Activated T-cell treated with anti-CD3 and anti-CD28 coated beads, Interleukin-2, amount 50 U/mL, for 72 hours (primary cell): ENCODE measurements around the gene COLEC12. TPM values are rescaled to one million over a fixed set of nuclear protein-coding genes. Genes with fewer than 3 reads are reported as not detected.
A peak's percentile ranks its signal among the peaks of the same experiment; 100 is the strongest.

Experiments used
- ATAC-seq, 2 donors: fragments of 150-1000 bp; cut with Tn5 transposase; replicated peaks in 1 of 2; 2 replicates each; pipeline ENCODE4 v1.10.0; 2021; ENCODE audit warnings: moderate library complexity in 2 of 2, mild to moderate bottlenecking in 1 of 2
- DNase-seq, 2 donors: peaks; one replicate each; pipeline ENCODE4 v3.0.0; 2021 to 2022; ENCODE audit warnings: mixed read lengths in 1 of 2
- H3K27ac Mint-ChIP-seq: one replicate; pipeline ENCODE4 v1.8.0; 2022; ENCODE audit warnings: mild to moderate bottlenecking, moderate library complexity, mixed read lengths
- H3K27me3 Mint-ChIP-seq: one replicate; pipeline ENCODE4 v1.8.0; 2022; ENCODE audit warnings: low read depth, mixed read lengths
- H3K36me3 Mint-ChIP-seq, 2 donors: one replicate each; pipeline ENCODE4 v1.8.0; 2022; ENCODE audit warnings: mixed read lengths in 2 of 2, mild to moderate bottlenecking in 1 of 2; ENCODE audit not compliant: insufficient read depth in 2 of 2
- H3K4me1 Mint-ChIP-seq: one replicate; pipeline ENCODE4 v1.8.0; 2022; ENCODE audit warnings: low read depth, mixed read lengths
- H3K4me3 Mint-ChIP-seq, 2 donors: one replicate each; pipeline ENCODE4 v1.8.0; 2022; ENCODE audit warnings: mild to moderate bottlenecking in 2 of 2, mixed read lengths in 2 of 2, moderate library complexity in 2 of 2
- H3K9me3 Mint-ChIP-seq, 2 donors: one replicate each; pipeline ENCODE4 v1.8.0; 2022; ENCODE audit warnings: mixed read lengths in 2 of 2
- total RNA-seq, 2 donors: library from RNA; stranded (reverse); gene quantifications; one replicate each; pipeline ENCODE4 v1.2.3, GENCODE V29; 2022

Gene COLEC12
- total RNA-seq, 2 donors from 2014 or later: 0.05 TPM; not detected in 1

- no peaks in the 10 kb centered on the region for H3K9me3 Mint-ChIP-seq
- DNase-seq: no peak
- ATAC-seq: no peak
- H3K27ac Mint-ChIP-seq: no peak overlapping the region
- no peak overlapping the region for H3K4me3 Mint-ChIP-seq
- H3K36me3 Mint-ChIP-seq: no peaks in the 10 kb centered on the region
- H3K4me1 Mint-ChIP-seq: no peaks in the 10 kb centered on the region
- no peaks in the 10 kb centered on the region for H3K27me3 Mint-ChIP-seq
These were observed 66.1 kb downstream of the COLEC12 start for GRCh38 chr18:434410-434809.

- Mint-ChIP-seq H3K4me1 (no peaks in the 10 kb centered on the region), H3K36me3 (no peaks in the 10 kb centered on the region), H3K27me3 (no peaks in the 10 kb centered on the region), H3K27ac (no peak overlapping the region), H3K4me3 (no peak overlapping the region), H3K9me3 (no peaks in the 10 kb centered on the region)
- no peak for ATAC-seq
- DNase-seq: no peak
These were observed 66.5 kb downstream of the COLEC12 start for GRCh38 chr18:433960-434359.

- no peak overlapping the region for H3K4me3 Mint-ChIP-seq
- H3K36me3 Mint-ChIP-seq: no peaks in the 10 kb centered on the region
- no peak for DNase-seq
- ATAC-seq: no peak
- no peaks in the 10 kb centered on the region for H3K9me3 Mint-ChIP-seq
- no peaks in the 10 kb centered on the region for H3K4me1 Mint-ChIP-seq
- no peaks in the 10 kb centered on the region for H3K27me3 Mint-ChIP-seq
- no peak overlapping the region for H3K27ac Mint-ChIP-seq
These were observed 67.2 kb downstream of the COLEC12 start for GRCh38 chr18:433298-433697.

- Mint-ChIP-seq H3K4me3 (no peak overlapping the region), H3K27me3 (no peaks in the 10 kb centered on the region), H3K4me1 (no peaks in the 10 kb centered on the region), H3K9me3 (no peaks in the 10 kb centered on the region), H3K36me3 (no peaks in the 10 kb centered on the region), H3K27ac (no peak overlapping the region)
- DNase-seq (no peak), ATAC-seq (no peak)
These were observed 67.7 kb downstream of the COLEC12 start for GRCh38 chr18:432791-433190.

GRCh38 chr18:429030-429429 lies 71.5 kb downstream of the COLEC12 start:
- no peak for ATAC-seq
- Mint-ChIP-seq H3K4me1 (no peaks in the 10 kb centered on the region), H3K27me3 (no peaks in the 10 kb centered on the region), H3K27ac (peak overlapping the region; percentile 24), H3K36me3 (no peaks in the 10 kb centered on the region), H3K9me3 (no peaks in the 10 kb centered on the region), H3K4me3 (no peak overlapping the region)
- no peak for DNase-seq

GRCh38 chr18:427005-427404 lies 73.5 kb downstream of the COLEC12 start:
- Mint-ChIP-seq H3K4me3 (no peak overlapping the region), H3K4me1 (no peaks in the 10 kb centered on the region)
- peak; percentile 40 to 86 for ATAC-seq

GRCh38 chr18:425106-425745 lies 75.3 kb downstream of the COLEC12 start:
- no peaks in the 10 kb centered on the region for H3K36me3 Mint-ChIP-seq
- peaks cover 8% of the 10 kb centered on the region for H3K27me3 Mint-ChIP-seq
- ATAC-seq (no peak), DNase-seq (no peak)
- no peak overlapping the region for H3K4me3 Mint-ChIP-seq
- H3K9me3 Mint-ChIP-seq: no peaks in the 10 kb centered on the region
- H3K27ac Mint-ChIP-seq: no peak overlapping the region
- H3K4me1 Mint-ChIP-seq: no peaks in the 10 kb centered on the region

More at GRCh38 chr18:427005-427404, 73.5 kb downstream of the COLEC12 start:
- no peaks in the 10 kb centered on the region for H3K36me3 Mint-ChIP-seq
- no peak overlapping the region for H3K27ac Mint-ChIP-seq
- peak in 1 of 2 donors; percentile 2 for DNase-seq
- H3K27me3 Mint-ChIP-seq: no peaks in the 10 kb centered on the region
- no peaks in the 10 kb centered on the region for H3K9me3 Mint-ChIP-seq

GRCh38 chr18:424668-425067 lies 75.8 kb downstream of the COLEC12 start:
- H3K36me3 Mint-ChIP-seq: no peaks in the 10 kb centered on the region
- ATAC-seq (no peak), DNase-seq (no peak)
- no peaks in the 10 kb centered on the region for H3K4me1 Mint-ChIP-seq
- peaks cover 8% of the 10 kb centered on the region for H3K27me3 Mint-ChIP-seq
- H3K9me3 Mint-ChIP-seq: no peaks in the 10 kb centered on the region
- H3K27ac Mint-ChIP-seq: no peak overlapping the region
- H3K4me3 Mint-ChIP-seq: no peak overlapping the region

- H3K36me3 Mint-ChIP-seq: no peaks in the 10 kb centered on the region
- peaks cover 8% of the 10 kb centered on the region for H3K27me3 Mint-ChIP-seq
- DNase-seq (no peak), ATAC-seq (no peak)
- H3K4me3 Mint-ChIP-seq: no peak overlapping the region
- no peaks in the 10 kb centered on the region for H3K9me3 Mint-ChIP-seq
- H3K27ac Mint-ChIP-seq: no peak overlapping the region
- no peaks in the 10 kb centered on the region for H3K4me1 Mint-ChIP-seq
These were observed 76.3 kb downstream of the COLEC12 start for GRCh38 chr18:424071-424661.

- no peaks in the 10 kb centered on the region for H3K9me3 Mint-ChIP-seq
- DNase-seq: no peak
- no peaks in the 10 kb centered on the region for H3K4me1 Mint-ChIP-seq
- peaks cover 8% of the 10 kb centered on the region for H3K27me3 Mint-ChIP-seq
- ATAC-seq: no peak
- no peak overlapping the region for H3K27ac Mint-ChIP-seq
- no peak overlapping the region for H3K4me3 Mint-ChIP-seq
- no peaks in the 10 kb centered on the region for H3K36me3 Mint-ChIP-seq
These were observed 77.5 kb downstream of the COLEC12 start for GRCh38 chr18:422966-423365.

GRCh38 chr18:421247-422155 lies 79.0 kb downstream of the COLEC12 start:
- Mint-ChIP-seq H3K4me1 (no peaks in the 10 kb centered on the region), H3K9me3 (no peaks in the 10 kb centered on the region), H3K27me3 (peaks cover 8% of the 10 kb centered on the region), H3K27ac (no peak overlapping the region), H3K36me3 (no peaks in the 10 kb centered on the region), H3K4me3 (no peak overlapping the region)
- no peak for DNase-seq
- no peak for ATAC-seq

GRCh38 chr18:420661-421246 lies 79.7 kb downstream of the COLEC12 start:
- H3K27me3 Mint-ChIP-seq: peaks cover 8% of the 10 kb centered on the region

GRCh38 chr18:419541-420175 lies 80.8 kb downstream of the COLEC12 start:
- no peaks in the 10 kb centered on the region for H3K9me3 Mint-ChIP-seq

More at GRCh38 chr18:420661-421246, 79.7 kb downstream of the COLEC12 start:
- ATAC-seq (no peak), DNase-seq (no peak)
- Mint-ChIP-seq H3K4me1 (peaks cover 3% of the 10 kb centered on the region), H3K9me3 (no peaks in the 10 kb centered on the region), H3K27ac (no peak overlapping the region), H3K36me3 (no peaks in the 10 kb centered on the region), H3K4me3 (no peak overlapping the region)

More at GRCh38 chr18:419541-420175, 80.8 kb downstream of the COLEC12 start:
- peaks cover 6% of the 10 kb centered on the region for H3K4me1 Mint-ChIP-seq
- H3K27ac Mint-ChIP-seq: no peak overlapping the region
- ATAC-seq: no peak
- no peak for DNase-seq
- H3K36me3 Mint-ChIP-seq: no peaks in the 10 kb centered on the region
- H3K4me3 Mint-ChIP-seq: no peak overlapping the region
- H3K27me3 Mint-ChIP-seq: peaks cover 8% of the 10 kb centered on the region
